Measurements from ENCODE around the gene PRDX3.
A peak's percentile ranks its signal among the peaks of the same experiment; 100 is the strongest.
"Not testable (repeated sequence)": the region's sequence is repeated elsewhere in the genome, so short reads cannot be mapped to it uniquely, and the experiment has no call there.

PRDX3 gene

GRCh38 chr10:119205894-119206602 is 27.4 kb upstream of the PRDX3 start:
- no peak for DNase-seq

GRCh38 chr10:119203006-119203405 is 24.4 kb upstream of the PRDX3 start:
- DNase-seq = no peak

- DNase-seq = no peak
Measured at GRCh38 chr10:119201233-119201632, 22.6 kb upstream of the PRDX3 start.

GRCh38 chr10:119199231-119199992 is 20.8 kb upstream of the PRDX3 start:
- DNase-seq = peak; percentile 25

- no peak for DNase-seq
Measured at GRCh38 chr10:119198438-119198837, 19.8 kb upstream of the PRDX3 start.

- no peak for DNase-seq
Measured at GRCh38 chr10:119197921-119198320, 19.3 kb upstream of the PRDX3 start.

- no peak for DNase-seq
Measured at GRCh38 chr10:119191881-119192280, 13.3 kb upstream of the PRDX3 start.

GRCh38 chr10:119190954-119191785 is 12.6 kb upstream of the PRDX3 start:
- DNase-seq = no peak

GRCh38 chr10:119190353-119190752 is 11.7 kb upstream of the PRDX3 start:
- DNase-seq = no peak

GRCh38 chr10:119189811-119190282 is 11.2 kb upstream of the PRDX3 start:
- no peak for DNase-seq

GRCh38 chr10:119183664-119184412 is 5.2 kb upstream of the PRDX3 start:
- no peak for DNase-seq

- not testable (repeated sequence) for DNase-seq
Measured at GRCh38 chr10:119180850-119181400, 2.3 kb upstream of the PRDX3 start.

GRCh38 chr10:119177708-119178371 is 772 bp downstream of the PRDX3 start:
- no peak for DNase-seq

- no peak for DNase-seq
Measured at GRCh38 chr10:119176166-119176565, 2.4 kb downstream of the PRDX3 start.

- DNase-seq = no peak
Measured at GRCh38 chr10:119174109-119174508, 4.5 kb downstream of the PRDX3 start.

GRCh38 chr10:119167041-119167440 is 11.6 kb downstream of the PRDX3 start:
- no peak for DNase-seq

- no peak for DNase-seq
Measured at GRCh38 chr10:119166564-119166963, 12.0 kb downstream of the PRDX3 start.

GRCh38 chr10:119166118-119166500 is 12.5 kb downstream of the PRDX3 start:
- DNase-seq = no peak

- no peak for DNase-seq
Measured at GRCh38 chr10:119165171-119166117, 13.2 kb downstream of the PRDX3 start, which contains the start of gene SFXN4. TSS of gene SFXN4 (minus strand) at chr10:119165714. CDS start at chr10:119165647, 67 bp downstream.

- DNase-seq = no peak
Measured at GRCh38 chr10:119162452-119163092, 16.0 kb downstream of the PRDX3 start.

All from NCI-H1092 (cell line).